WTC11 (cell line): ENCODE results near the gene RPL10A. TPM values are rescaled to one million over a fixed set of nuclear protein-coding genes. Genes with fewer than 3 reads are reported as not detected.

ENCODE experiments used
- ATAC-seq: fragments of 200-7000 bp; cut with Tn5 transposase; 2 replicates; pipeline ENCODE4 v1.10.0; 2021; ENCODE audit warnings: mild to moderate bottlenecking, moderate library complexity
- CTCF ChIA-PET: fragments of 300-600 bp; sonication (Branson Sonifier 250); formaldehyde crosslinking; loops from one replicate; lab custom pipeline; 2021; ENCODE audit warnings: antibody characterized with exemption; lab: Charles Lee
- POLR2A ChIA-PET: fragments of 350-600 bp; sonication (Branson Sonifier 250); formaldehyde crosslinking; loops from one replicate; lab custom pipeline; 2021; ENCODE audit warnings: antibody characterized with exemption; lab: Charles Lee
- DNase-seq: peaks from one replicate; pipeline ENCODE4 v3.0.0; 2021; ENCODE audit warnings: low spot score
- H3K27ac Mint-ChIP-seq: 2 replicates; pipeline ENCODE4 v1.8.0; 2021; ENCODE audit warnings: mixed read lengths
- H3K27me3 Mint-ChIP-seq: 2 replicates; pipeline ENCODE4 v1.8.0; 2021; ENCODE audit warnings: low read depth, mild to moderate bottlenecking, moderate library complexity, mixed read lengths
- H3K36me3 Mint-ChIP-seq: 2 replicates; pipeline ENCODE4 v1.8.0; 2021; ENCODE audit warnings: mixed read lengths
- H3K4me1 Mint-ChIP-seq: 2 replicates; pipeline ENCODE4 v1.8.0; 2022; ENCODE audit warnings: mixed read lengths
- H3K4me3 Mint-ChIP-seq: 2 replicates; pipeline ENCODE4 v1.8.0; 2021; ENCODE audit warnings: mild to moderate bottlenecking, moderate library complexity, mixed read lengths
- H3K9me3 Mint-ChIP-seq: 2 replicates; pipeline ENCODE4 v1.8.0; 2021; ENCODE audit warnings: mixed read lengths
- CREM ChIP-seq: sonication (generic); formaldehyde crosslinking; IDR thresholded peaks from 2 replicates; pipeline ENCODE4 v1.8.1; 2022; ENCODE audit warnings: mild to moderate bottlenecking, missing genetic modification reagents, moderate library complexity
- ETV6 ChIP-seq: sonication (generic); formaldehyde crosslinking; IDR thresholded peaks from 2 replicates; pipeline ENCODE4 v1.8.1; 2022; ENCODE audit warnings: mild to moderate bottlenecking, missing genetic modification reagents
- FOXP1 ChIP-seq: sonication (generic); formaldehyde crosslinking; IDR thresholded peaks from 2 replicates; pipeline ENCODE4 v1.8.0; 2022; ENCODE audit warnings: missing genetic modification reagents, mild to moderate bottlenecking, moderate library complexity, borderline replicate concordance
- GABPB1 ChIP-seq: sonication (generic); formaldehyde crosslinking; IDR thresholded peaks from 2 replicates; pipeline ENCODE4 v1.8.1; 2023; ENCODE audit warnings: mild to moderate bottlenecking, missing genetic modification reagents
- IRF2 ChIP-seq: sonication (generic); formaldehyde crosslinking; IDR thresholded peaks from 2 replicates; pipeline ENCODE4 v1.8.0; 2022; ENCODE audit warnings: low read depth, missing genetic modification reagents, borderline replicate concordance
- KAT7 ChIP-seq: sonication (generic); formaldehyde crosslinking; IDR thresholded peaks from 2 replicates; pipeline ENCODE4 v1.8.1; 2023; ENCODE audit warnings: missing genetic modification reagents, mild to moderate bottlenecking, borderline replicate concordance
- MYBL2 ChIP-seq: sonication (generic); formaldehyde crosslinking; IDR thresholded peaks from 2 replicates; pipeline ENCODE4 v1.8.1; 2023; ENCODE audit warnings: mild to moderate bottlenecking, moderate library complexity, missing genetic modification reagents
- NFE2L1 ChIP-seq: sonication (generic); formaldehyde crosslinking; IDR thresholded peaks from 2 replicates; pipeline ENCODE4 v1.8.1; 2023; ENCODE audit warnings: missing genetic modification reagents
- PRRX2 ChIP-seq: fragments of 250-450 bp; sonication (Bioruptor Pico); IDR thresholded peaks from 2 replicates; pipeline ENCODE4 v1.8.0; 2021; ENCODE audit warnings: mild to moderate bottlenecking
- SMAD3 ChIP-seq: sonication (generic); formaldehyde crosslinking; IDR thresholded peaks from 2 replicates; pipeline ENCODE4 v1.8.0; 2022; ENCODE audit warnings: missing genetic modification reagents, mild to moderate bottlenecking, borderline replicate concordance
- SP1 ChIP-seq: sonication (generic); formaldehyde crosslinking; conservative IDR thresholded peaks from 2 replicates; pipeline ENCODE4 v1.8.1; 2022; ENCODE audit warnings: missing genetic modification reagents
- ZNF232 ChIP-seq: sonication (generic); formaldehyde crosslinking; IDR thresholded peaks from 2 replicates; pipeline ENCODE4 v1.8.0; 2022; ENCODE audit warnings: mild to moderate bottlenecking, missing genetic modification reagents
- ZNF423 ChIP-seq: fragments of 250-450 bp; sonication (Bioruptor Pico); IDR thresholded peaks from 2 replicates; pipeline ENCODE4 v2.1.2; 2022; ENCODE audit warnings: mild to moderate bottlenecking, moderate library complexity
- total RNA-seq: library from RNA; stranded (reverse); gene quantifications from 3 replicates; pipeline ENCODE4 v1.2.3, GENCODE V29; 2021
- TF ChIP-seq, protein P1 (sequence below): sonication (generic); formaldehyde crosslinking; IDR thresholded peaks from 2 replicates; pipeline ENCODE4 v1.8.0; 2023; ENCODE audit warnings: missing genetic modification reagents, mild to moderate bottlenecking, borderline replicate concordance
- TF ChIP-seq, protein P2 (sequence below): fragments of 250-450 bp; sonication (Bioruptor Pico); IDR thresholded peaks from 2 replicates; pipeline ENCODE4 v1.8.0; 2021; ENCODE audit warnings: mild to moderate bottlenecking
- TF ChIP-seq, protein P3 (sequence below): sonication (generic); formaldehyde crosslinking; IDR thresholded peaks from 2 replicates; pipeline ENCODE4 v1.8.1; 2022; ENCODE audit warnings: mild to moderate bottlenecking, moderate library complexity, missing genetic modification reagents
- TF ChIP-seq, protein P4 (sequence below): sonication (generic); formaldehyde crosslinking; IDR thresholded peaks from 2 replicates; pipeline ENCODE4 v1.8.1; 2022; ENCODE audit warnings: low read depth, missing genetic modification reagents, borderline replicate concordance
- TF ChIP-seq, protein P5 (sequence below): sonication (generic); formaldehyde crosslinking; IDR thresholded peaks from 2 replicates; pipeline ENCODE4 v1.8.1; 2022; ENCODE audit warnings: low read depth, mild to moderate bottlenecking, moderate library complexity, missing genetic modification reagents, borderline replicate concordance
- TF ChIP-seq, protein P6 (sequence below): sonication (generic); formaldehyde crosslinking; IDR thresholded peaks from 2 replicates; pipeline ENCODE4 v1.8.0; 2022; ENCODE audit warnings: mild to moderate bottlenecking, missing genetic modification reagents
- TF ChIP-seq, protein P7 (sequence below): sonication (generic); formaldehyde crosslinking; IDR thresholded peaks from 2 replicates; pipeline ENCODE4 v1.8.0; 2022; ENCODE audit warnings: mild to moderate bottlenecking, missing genetic modification reagents
- TF ChIP-seq, protein P8 (sequence below): sonication (generic); formaldehyde crosslinking; IDR thresholded peaks from 2 replicates; pipeline ENCODE4 v1.8.1; 2023; ENCODE audit warnings: mild to moderate bottlenecking, moderate library complexity, missing genetic modification reagents

RPL10A gene
- total RNA-seq, 1 experiment from 2014 or later = 1,829 TPM

DNA sequence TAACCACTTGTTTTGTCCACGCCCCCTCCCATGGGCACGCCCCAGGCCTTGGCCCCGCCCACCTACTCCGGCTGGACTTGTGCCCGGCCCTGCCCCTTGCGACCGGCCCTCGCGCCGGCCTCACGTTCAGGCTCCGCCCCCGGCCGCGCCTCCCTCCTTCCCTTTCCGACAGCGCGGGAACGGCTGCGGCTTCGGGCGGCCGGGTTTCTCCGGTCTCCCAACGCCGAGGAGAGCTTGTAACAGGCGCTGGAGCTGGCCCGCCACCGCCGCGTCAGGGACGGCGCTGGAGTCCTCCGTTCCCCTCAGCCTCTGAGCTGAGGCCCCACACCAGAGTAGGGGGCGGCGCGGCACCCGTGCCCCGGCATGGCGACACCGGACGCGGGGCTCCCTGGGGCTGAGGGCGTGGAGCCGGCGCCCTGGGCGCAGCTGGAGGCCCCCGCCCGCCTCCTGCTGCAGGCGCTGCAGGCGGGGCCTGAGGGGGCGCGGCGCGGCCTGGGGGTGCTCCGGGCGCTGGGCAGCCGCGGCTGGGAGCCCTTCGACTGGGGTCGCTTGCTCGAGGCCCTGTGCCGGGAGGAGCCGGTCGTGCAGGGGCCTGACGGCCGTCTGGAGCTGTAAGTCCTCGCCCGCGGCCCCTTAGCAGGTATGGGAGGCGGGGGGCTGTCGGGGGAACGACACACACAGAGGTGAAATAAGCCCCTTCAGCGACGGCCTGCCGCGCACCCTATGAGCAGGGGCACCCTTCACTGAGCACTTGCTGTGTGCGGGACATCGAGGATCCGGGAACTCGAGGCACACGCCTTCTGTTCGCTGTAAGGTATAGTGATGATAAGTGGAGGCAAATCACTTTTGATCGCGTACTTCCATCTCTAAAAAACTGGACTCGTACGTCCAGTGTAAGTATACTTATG is 15.8 kb upstream of the RPL10A start, which contains the start of gene FANCE:
FANCE (plus strand) TSS at position 156 of the 908 bp plus-strand sequence; CDS start at position 364, 208 bp downstream.
- Mint-ChIP-seq H3K27me3 (peaks cover 11% of the 10 kb centered on the region), H3K36me3 (peaks cover 14% of the 10 kb centered on the region)
- POLR2A ChIA-PET = interaction anchor here (0.8 to 1.9 kb wide), 6 partner anchors 15 to 134 kb away, joined by 3 to 5 read pairs (median 4); partner anchors contain the start of gene RPL10A

More for the DNA sequence above, 15.8 kb upstream of the RPL10A start, which contains the start of gene FANCE:
- peak; percentile 95 for ATAC-seq
- TF ChIP-seq ZNF232 (CRISPR knock-in tag) = 0 out of 2 replicates have a peak, but pooled peaks have one; percentile 67
- 0 out of 2 replicates have a peak, but pooled peaks have one; percentile 21 for TF ChIP-seq SMAD3 (CRISPR knock-in tag)
- peak; percentile 61; the same call in 1 of the 2 replicates for TF ChIP-seq GABPB1 (CRISPR knock-in tag)
- TF ChIP-seq, protein P1, sequence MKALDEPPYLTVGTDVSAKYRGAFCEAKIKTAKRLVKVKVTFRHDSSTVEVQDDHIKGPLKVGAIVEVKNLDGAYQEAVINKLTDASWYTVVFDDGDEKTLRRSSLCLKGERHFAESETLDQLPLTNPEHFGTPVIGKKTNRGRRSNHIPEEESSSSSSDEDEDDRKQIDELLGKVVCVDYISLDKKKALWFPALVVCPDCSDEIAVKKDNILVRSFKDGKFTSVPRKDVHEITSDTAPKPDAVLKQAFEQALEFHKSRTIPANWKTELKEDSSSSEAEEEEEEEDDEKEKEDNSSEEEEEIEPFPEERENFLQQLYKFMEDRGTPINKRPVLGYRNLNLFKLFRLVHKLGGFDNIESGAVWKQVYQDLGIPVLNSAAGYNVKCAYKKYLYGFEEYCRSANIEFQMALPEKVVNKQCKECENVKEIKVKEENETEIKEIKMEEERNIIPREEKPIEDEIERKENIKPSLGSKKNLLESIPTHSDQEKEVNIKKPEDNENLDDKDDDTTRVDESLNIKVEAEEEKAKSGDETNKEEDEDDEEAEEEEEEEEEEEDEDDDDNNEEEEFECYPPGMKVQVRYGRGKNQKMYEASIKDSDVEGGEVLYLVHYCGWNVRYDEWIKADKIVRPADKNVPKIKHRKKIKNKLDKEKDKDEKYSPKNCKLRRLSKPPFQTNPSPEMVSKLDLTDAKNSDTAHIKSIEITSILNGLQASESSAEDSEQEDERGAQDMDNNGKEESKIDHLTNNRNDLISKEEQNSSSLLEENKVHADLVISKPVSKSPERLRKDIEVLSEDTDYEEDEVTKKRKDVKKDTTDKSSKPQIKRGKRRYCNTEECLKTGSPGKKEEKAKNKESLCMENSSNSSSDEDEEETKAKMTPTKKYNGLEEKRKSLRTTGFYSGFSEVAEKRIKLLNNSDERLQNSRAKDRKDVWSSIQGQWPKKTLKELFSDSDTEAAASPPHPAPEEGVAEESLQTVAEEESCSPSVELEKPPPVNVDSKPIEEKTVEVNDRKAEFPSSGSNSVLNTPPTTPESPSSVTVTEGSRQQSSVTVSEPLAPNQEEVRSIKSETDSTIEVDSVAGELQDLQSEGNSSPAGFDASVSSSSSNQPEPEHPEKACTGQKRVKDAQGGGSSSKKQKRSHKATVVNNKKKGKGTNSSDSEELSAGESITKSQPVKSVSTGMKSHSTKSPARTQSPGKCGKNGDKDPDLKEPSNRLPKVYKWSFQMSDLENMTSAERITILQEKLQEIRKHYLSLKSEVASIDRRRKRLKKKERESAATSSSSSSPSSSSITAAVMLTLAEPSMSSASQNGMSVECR = peak; percentile 77; the same call in 1 of the 2 replicates
- TF ChIP-seq, protein P2, sequence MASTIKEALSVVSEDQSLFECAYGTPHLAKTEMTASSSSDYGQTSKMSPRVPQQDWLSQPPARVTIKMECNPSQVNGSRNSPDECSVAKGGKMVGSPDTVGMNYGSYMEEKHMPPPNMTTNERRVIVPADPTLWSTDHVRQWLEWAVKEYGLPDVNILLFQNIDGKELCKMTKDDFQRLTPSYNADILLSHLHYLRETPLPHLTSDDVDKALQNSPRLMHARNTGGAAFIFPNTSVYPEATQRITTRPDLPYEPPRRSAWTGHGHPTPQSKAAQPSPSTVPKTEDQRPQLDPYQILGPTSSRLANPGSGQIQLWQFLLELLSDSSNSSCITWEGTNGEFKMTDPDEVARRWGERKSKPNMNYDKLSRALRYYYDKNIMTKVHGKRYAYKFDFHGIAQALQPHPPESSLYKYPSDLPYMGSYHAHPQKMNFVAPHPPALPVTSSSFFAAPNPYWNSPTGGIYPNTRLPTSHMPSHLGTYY (CRISPR knock-in tag) = no peak
- peak; percentile 40; the same call in 1 of the 2 replicates for TF ChIP-seq CREM
- no peak for TF ChIP-seq PRRX2 (CRISPR knock-in tag)
- TF ChIP-seq FOXP1 (CRISPR knock-in tag) = peak; percentile 60; the same call in 1 of the 2 replicates
- TF ChIP-seq IRF2 (CRISPR knock-in tag) = no peak
- TF ChIP-seq SP1 = peak; percentile 82
- peak; percentile 41; the same call in 1 of the 2 replicates for TF ChIP-seq NFE2L1 (CRISPR knock-in tag)
- peak; percentile 43; the same call in 1 of the 2 replicates for TF ChIP-seq ETV6 (CRISPR knock-in tag)
- TF ChIP-seq, protein P3, sequence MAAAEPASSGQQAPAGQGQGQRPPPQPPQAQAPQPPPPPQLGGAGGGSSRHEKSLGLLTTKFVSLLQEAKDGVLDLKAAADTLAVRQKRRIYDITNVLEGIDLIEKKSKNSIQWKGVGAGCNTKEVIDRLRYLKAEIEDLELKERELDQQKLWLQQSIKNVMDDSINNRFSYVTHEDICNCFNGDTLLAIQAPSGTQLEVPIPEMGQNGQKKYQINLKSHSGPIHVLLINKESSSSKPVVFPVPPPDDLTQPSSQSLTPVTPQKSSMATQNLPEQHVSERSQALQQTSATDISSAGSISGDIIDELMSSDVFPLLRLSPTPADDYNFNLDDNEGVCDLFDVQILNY = peak; percentile 96
- TF ChIP-seq, protein P4, sequence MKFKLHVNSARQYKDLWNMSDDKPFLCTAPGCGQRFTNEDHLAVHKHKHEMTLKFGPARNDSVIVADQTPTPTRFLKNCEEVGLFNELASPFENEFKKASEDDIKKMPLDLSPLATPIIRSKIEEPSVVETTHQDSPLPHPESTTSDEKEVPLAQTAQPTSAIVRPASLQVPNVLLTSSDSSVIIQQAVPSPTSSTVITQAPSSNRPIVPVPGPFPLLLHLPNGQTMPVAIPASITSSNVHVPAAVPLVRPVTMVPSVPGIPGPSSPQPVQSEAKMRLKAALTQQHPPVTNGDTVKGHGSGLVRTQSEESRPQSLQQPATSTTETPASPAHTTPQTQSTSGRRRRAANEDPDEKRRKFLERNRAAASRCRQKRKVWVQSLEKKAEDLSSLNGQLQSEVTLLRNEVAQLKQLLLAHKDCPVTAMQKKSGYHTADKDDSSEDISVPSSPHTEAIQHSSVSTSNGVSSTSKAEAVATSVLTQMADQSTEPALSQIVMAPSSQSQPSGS (CRISPR knock-in tag) = no peak
- TF ChIP-seq, protein P5, sequence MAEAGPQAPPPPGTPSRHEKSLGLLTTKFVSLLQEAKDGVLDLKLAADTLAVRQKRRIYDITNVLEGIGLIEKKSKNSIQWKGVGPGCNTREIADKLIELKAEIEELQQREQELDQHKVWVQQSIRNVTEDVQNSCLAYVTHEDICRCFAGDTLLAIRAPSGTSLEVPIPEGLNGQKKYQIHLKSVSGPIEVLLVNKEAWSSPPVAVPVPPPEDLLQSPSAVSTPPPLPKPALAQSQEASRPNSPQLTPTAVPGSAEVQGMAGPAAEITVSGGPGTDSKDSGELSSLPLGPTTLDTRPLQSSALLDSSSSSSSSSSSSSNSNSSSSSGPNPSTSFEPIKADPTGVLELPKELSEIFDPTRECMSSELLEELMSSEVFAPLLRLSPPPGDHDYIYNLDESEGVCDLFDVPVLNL (CRISPR knock-in tag) = peak; percentile 71; the same call in 1 of the 2 replicates
- 0 out of 2 replicates have a peak, but pooled peaks have one; percentile 27 for TF ChIP-seq KAT7
- TF ChIP-seq MYBL2 (CRISPR knock-in tag) = no peak
- TF ChIP-seq ZNF423 (CRISPR knock-in tag) = peak; percentile 82
- TF ChIP-seq, protein P6, sequence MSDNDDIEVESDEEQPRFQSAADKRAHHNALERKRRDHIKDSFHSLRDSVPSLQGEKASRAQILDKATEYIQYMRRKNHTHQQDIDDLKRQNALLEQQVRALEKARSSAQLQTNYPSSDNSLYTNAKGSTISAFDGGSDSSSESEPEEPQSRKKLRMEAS = peak; percentile 79
- TF ChIP-seq, protein P7, sequence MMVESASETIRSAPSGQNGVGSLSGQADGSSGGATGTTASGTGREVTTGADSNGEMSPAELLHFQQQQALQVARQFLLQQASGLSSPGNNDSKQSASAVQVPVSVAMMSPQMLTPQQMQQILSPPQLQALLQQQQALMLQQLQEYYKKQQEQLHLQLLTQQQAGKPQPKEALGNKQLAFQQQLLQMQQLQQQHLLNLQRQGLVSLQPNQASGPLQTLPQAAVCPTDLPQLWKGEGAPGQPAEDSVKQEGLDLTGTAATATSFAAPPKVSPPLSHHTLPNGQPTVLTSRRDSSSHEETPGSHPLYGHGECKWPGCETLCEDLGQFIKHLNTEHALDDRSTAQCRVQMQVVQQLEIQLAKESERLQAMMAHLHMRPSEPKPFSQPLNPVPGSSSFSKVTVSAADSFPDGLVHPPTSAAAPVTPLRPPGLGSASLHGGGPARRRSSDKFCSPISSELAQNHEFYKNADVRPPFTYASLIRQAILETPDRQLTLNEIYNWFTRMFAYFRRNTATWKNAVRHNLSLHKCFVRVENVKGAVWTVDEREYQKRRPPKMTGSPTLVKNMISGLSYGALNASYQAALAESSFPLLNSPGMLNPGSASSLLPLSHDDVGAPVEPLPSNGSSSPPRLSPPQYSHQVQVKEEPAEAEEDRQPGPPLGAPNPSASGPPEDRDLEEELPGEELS (CRISPR knock-in tag) = peak; percentile 49; the same call in 1 of the 2 replicates
- TF ChIP-seq, protein P8, sequence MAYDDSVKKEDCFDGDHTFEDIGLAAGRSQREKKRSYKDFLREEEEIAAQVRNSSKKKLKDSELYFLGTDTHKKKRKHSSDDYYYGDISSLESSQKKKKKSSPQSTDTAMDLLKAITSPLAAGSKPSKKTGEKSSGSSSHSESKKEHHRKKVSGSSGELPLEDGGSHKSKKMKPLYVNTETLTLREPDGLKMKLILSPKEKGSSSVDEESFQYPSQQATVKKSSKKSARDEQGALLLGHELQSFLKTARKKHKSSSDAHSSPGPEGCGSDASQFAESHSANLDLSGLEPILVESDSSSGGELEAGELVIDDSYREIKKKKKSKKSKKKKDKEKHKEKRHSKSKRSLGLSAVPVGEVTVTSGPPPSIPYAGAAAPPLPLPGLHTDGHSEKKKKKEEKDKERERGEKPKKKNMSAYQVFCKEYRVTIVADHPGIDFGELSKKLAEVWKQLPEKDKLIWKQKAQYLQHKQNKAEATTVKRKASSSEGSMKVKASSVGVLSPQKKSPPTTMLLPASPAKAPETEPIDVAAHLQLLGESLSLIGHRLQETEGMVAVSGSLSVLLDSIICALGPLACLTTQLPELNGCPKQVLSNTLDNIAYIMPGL (CRISPR knock-in tag) = peak; percentile 63; the same call in 1 of the 2 replicates
- TF ChIP-seq, all 79 proteins: peak for 16
- Mint-ChIP-seq H3K4me1 (peaks cover 34% of the 10 kb centered on the region), H3K27ac (peak within 1 kb of the TSS; percentile 53; the same call in 1 of the 2 replicates), H3K4me3 (peak within 1 kb of the TSS; percentile 68), H3K9me3 (no peaks in the 10 kb centered on the region)
- peak; percentile 100 for DNase-seq
- CTCF ChIA-PET = interaction anchor here (0.6 to 8.9 kb wide), 13 partner anchors 16 to 284 kb away, joined by 3 to 157 read pairs (median 4); partner anchors contain the start of genes ARMC12, DEF6, PPARD and RPL10A
